GM04504 (cell line): ENCODE measurements around the gene NFKBIA.
A peak's percentile ranks its signal among the peaks of the same experiment; 100 is the strongest.
"Not testable (repeated sequence)": the region's sequence is repeated elsewhere in the genome, so short reads cannot be mapped to it uniquely, and the experiment has no call there.

Experiments
- DNase-seq: peaks from one replicate; pipeline ENCODE4 v3.0.0-alpha.2; 2012; ENCODE audit warnings: low read depth

Gene NFKBIA

DNA sequence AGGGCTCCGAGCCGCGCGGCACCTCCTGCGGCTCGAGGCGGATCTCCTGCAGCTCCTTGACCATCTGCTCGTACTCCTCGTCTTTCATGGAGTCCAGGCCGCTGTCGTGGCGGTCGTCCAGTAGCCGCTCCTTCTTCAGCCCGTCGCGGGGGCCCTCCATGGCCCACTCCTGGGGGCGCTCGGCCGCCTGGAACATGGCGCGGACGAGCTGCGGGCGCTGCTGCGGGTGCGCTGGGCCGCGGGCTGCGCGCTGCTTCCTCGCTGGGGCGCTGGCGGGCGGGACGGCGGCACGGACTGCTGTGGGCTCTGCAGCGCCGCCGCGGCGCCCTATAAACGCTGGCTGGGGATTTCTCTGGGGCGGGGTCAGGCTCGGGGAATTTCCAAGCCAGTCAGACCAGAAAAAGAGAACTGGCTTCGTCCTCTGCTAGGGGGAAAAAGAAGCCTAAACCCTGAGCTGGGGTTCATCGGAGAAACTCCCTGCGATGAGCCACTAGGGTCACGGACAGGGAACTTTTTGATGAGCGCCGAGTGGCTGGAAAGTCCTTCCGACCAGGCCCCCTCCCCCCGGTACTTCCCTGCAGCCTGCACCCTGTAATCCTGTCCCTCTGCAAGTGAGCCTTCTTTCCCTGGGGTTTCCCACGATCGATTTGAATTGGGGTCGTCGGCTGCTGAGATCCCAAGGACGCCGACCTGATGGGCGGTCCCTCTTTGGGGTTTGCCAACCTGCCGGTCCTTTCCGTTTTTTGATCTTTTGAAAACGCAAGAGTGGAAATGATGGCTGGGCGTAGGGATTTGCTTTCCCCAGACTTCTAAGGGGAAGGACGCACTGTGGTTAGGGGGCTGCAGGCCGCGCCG, at the start of gene NFKBIA:
TSS of gene NFKBIA (minus strand) at position 301 of the 855 bp plus-strand sequence. CDS start at position 196, 105 bp downstream.
- DNase-seq: peak; percentile 76

- DNase-seq: no peak
Measured at GRCh38 chr14:35446450-35446849, 41.9 kb upstream of the NFKBIA start.

DNA sequence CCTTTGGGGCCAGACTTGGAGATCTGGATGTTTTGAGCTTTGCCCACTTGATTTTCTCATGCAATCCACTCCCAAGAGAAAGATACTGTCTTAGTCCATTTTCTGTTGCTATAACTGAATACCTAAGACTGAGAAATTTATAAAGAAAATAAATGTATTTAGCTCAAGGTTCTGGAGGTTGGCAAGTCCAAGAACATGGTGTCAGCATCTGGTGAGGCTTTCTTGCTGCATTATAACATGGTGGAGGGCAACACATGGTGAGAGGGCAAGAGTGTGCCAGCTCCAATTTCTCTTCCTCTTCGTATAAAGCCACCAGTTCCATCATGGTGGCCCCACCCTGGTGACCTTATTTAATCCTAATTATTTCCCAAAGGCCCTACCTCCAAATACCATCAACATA, 39.6 kb upstream of the NFKBIA start:
- no peak for DNase-seq

DNA sequence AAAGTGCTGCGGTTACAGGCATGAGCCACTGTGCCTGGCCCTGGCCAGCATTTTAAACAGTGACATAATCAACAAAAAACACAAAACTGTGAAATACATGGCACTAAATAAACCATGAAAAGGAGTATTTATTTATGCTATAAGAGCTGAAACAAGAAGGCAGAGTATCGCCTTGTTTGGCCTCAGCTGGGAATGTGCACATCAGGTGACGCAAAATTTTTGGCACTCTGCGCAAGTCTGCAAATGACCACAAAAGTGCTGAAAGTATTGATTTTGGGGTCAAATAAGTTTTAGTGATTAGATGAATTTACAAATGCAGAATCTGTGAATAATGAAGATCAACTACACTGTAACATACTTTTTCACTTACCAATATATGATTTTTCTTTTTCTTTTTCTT, 36.6 kb upstream of the NFKBIA start:
- no peak for DNase-seq

DNA sequence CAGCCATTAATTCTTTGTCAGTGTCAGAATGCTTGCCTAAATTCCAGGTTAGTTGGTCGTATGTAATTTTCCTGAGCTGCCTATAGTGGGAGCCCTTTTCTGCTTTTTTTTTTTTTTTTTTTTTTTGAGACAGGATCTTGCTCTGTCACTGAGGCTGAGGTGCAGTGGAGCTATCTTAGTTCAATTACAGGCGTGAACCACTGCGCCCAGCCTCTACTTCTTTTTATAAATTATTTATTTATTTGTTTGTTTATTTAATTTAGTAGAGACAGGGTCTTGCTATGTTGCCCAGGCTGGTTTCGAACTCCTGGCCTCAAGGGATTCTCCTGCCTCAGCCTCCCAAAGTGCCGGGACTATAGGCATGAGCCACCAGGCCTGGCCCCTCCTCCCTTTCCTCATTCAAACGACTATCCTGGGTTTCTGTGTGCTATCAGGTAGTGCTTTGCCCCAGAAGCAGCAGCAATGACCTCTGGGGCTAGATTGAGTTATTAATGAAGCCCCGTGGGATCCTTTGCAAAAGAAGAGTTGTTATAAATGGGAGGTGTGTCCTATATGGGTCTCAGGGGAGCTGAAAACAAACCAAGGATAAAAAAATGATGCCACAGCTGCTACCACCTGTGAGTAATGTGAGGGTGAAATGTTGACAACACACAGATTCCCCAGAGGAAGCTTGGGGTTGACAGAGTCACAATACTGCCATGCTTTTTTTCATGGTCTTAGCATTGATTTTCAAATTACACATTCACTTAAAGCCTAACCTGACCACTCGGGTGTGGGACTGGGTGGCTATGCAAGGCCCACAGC, 34.6 kb upstream of the NFKBIA start:
- DNase-seq: no peak

- DNase-seq: not testable (repeated sequence)
Measured at GRCh38 chr14:35438492-35438891, 33.9 kb upstream of the NFKBIA start.

DNA sequence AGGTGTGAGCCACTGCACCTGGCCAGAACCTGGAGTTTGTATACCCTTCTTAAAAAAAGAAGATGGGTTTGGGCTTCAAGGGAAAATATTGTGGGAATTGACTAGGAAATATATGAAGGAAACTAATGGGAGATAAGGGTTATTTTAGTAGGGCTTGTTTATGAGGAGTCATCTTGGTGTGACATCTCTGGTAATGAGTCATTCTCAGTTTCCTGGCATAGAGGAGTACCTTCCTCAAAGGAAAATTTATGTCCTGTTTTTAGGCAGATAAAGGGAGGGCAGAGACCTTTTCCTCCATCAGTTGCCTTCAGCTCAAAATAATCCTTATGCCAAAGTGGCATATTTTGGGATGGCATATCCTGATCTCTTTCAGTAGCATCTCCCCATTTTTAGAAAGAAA, 30.6 kb upstream of the NFKBIA start:
- no peak for DNase-seq

- no peak for DNase-seq
Measured at GRCh38 chr14:35433826-35434225, 29.3 kb upstream of the NFKBIA start.

- DNase-seq: no peak
Measured at GRCh38 chr14:35430459-35431199, 26.1 kb upstream of the NFKBIA start.

DNA sequence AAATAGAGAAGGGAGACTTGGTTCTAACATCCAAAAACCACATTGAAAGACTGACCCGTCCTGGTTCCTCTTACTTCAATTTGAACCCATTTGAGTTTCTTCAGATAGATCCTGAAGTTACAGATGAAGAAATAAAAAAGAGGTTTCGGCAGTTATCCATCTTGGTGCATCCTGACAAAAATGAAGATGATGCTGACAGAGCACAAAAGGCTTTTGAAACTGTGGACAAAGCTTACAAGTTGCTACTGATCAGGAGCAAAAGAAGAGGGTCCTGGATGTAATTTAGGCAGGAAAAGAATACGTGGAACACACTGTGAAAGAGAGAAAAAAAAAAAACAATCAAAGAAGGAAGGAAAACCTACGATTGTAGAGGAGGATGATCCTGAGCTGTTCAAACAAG, 25.4 kb upstream of the NFKBIA start:
- DNase-seq: no peak

DNA sequence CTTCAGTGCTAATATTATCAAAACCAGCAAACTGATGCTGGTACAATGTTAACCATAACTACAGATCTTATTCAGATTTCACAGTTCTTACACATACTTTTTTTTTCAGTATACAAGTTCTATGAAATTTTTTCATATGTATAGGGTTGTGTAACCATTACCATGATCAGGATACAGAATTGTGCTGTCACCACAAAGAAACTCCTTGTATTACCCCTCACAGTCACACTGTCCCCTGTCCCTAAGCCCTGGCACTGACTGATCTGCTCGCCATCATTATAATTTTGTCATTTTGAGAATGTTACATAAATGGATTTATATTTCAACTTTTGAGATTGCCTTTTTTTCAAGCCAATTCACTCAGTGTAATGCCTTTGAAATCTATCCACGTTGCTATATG, 21.3 kb upstream of the NFKBIA start:
- DNase-seq: no peak

DNA sequence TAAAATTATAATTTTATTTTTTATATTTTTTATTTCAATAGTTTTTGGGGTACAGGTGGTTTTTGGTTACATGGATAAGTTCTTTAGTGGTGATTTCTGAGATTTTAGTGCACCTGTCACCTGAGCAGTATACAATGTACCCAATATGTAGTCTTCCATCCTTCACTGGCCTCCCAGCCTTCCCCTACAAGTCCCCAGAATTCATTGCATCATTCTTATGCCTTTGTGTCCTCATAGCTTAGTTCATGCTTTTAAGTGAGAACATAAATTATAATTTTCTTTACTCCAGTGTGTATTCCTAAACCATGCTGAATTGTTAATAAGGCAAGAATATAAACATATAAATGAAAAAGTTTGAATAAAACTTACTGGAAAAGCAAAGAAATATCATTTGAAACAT, 19.1 kb upstream of the NFKBIA start:
- no peak for DNase-seq

- DNase-seq: peak; percentile 55
Measured at GRCh38 chr14:35420036-35420811, 15.7 kb upstream of the NFKBIA start.

DNA sequence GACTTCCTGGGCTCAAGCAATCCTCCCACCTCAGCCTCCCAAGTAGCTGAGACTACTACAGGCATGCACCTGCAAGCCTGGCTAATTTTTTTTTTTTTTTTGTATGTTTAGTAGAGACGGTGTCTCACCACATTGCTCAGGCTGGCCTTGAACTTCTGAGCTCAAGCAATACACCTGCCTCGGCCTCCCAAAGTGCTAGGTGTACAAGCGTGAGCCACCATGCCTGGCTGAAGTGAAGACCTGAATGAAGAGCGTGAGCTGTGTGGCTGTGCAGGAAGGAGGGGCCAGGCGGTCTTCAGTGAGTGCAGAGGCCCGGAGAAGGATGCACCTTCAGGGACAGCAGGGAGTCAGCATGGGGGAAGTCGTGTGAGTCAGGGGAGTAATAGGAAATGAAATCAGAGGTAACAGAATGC, 14.9 kb upstream of the NFKBIA start:
- no peak for DNase-seq

GRCh38 chr14:35418093-35418492, 13.5 kb upstream of the NFKBIA start:
- DNase-seq: no peak

GRCh38 chr14:35416108-35416750, 11.7 kb upstream of the NFKBIA start:
- no peak for DNase-seq

GRCh38 chr14:35414365-35414764, 9.8 kb upstream of the NFKBIA start:
- no peak for DNase-seq

GRCh38 chr14:35412272-35413056, 7.9 kb upstream of the NFKBIA start:
- DNase-seq: no peak

GRCh38 chr14:35410858-35411257, 6.3 kb upstream of the NFKBIA start:
- no peak for DNase-seq

GRCh38 chr14:35409595-35409994, 5.0 kb upstream of the NFKBIA start:
- no peak for DNase-seq
